NB4 (cell line): ENCODE data around the gene LGALS4.

Experiments
- DNase-seq: peaks from one replicate; pipeline ENCODE4 v3.0.0; 2010; ENCODE audit warnings: low read depth
- H3K4me3 ChIP-seq: one replicate; pipeline ENCODE4 v1.5.1; 2011; ENCODE audit warnings: mild to moderate bottlenecking, low read depth, low read length, moderate library complexity
- MYC ChIP-seq: IDR thresholded peaks from 2 replicates; pipeline ENCODE4 v1.6.1; 2011; ENCODE audit warnings: low read depth, low read length
- POLR2A ChIP-seq: IDR thresholded peaks from 2 replicates; pipeline ENCODE4 v1.6.1; 2011; ENCODE audit warnings: mild to moderate bottlenecking; ENCODE audit not compliant: insufficient read length; ENCODE audit errors: extremely low read depth
- TF ChIP-seq, protein P1 (sequence below): IDR thresholded peaks from 2 replicates; pipeline ENCODE4 v1.6.1; 2011; ENCODE audit warnings: low read depth, low read length
- TF ChIP-seq, protein P2 (sequence below): IDR thresholded peaks from one replicate; pipeline ENCODE4 v1.5.1; 2012; ENCODE audit warnings: low read depth, low read length

The LGALS4 gene

DNA sequence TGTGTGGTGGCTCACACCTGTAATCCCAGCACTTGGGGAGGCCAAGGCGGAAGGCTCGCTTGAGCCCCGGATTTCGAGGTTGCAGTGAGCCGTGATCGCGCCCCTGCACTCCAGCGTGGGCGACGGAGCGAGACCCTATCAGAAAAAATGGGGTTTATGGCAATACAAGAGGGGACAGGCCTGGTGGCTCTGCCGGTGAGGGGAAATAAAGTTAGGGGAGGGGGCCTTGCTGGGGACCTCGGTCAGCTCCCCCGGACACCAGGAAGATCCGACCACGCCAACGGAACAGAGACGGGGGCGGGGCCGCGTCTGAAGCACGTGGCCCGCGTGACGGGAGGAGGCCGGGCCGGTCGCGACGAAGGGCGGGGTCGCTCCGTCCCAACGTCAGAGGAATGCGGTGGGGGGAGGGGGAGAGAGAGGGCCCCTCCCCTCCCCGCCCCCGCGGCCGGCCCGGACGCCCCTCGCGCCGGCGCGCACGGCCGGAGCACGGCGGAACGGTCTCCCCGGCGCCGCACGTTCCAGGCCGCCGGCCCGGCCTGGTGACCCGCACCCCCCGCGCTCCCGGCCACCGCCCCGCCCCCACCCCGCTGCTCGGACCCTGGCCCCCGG is 39.0 kb upstream of the LGALS4 start:
- DNase-seq, result peak; percentile 92
- TF ChIP-seq, protein P1, sequence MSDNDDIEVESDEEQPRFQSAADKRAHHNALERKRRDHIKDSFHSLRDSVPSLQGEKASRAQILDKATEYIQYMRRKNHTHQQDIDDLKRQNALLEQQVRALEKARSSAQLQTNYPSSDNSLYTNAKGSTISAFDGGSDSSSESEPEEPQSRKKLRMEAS, result peak; percentile 99
- TF ChIP-seq POLR2A (peak; percentile 55), MYC (peak; percentile 95)
- TF ChIP-seq, protein P2, sequence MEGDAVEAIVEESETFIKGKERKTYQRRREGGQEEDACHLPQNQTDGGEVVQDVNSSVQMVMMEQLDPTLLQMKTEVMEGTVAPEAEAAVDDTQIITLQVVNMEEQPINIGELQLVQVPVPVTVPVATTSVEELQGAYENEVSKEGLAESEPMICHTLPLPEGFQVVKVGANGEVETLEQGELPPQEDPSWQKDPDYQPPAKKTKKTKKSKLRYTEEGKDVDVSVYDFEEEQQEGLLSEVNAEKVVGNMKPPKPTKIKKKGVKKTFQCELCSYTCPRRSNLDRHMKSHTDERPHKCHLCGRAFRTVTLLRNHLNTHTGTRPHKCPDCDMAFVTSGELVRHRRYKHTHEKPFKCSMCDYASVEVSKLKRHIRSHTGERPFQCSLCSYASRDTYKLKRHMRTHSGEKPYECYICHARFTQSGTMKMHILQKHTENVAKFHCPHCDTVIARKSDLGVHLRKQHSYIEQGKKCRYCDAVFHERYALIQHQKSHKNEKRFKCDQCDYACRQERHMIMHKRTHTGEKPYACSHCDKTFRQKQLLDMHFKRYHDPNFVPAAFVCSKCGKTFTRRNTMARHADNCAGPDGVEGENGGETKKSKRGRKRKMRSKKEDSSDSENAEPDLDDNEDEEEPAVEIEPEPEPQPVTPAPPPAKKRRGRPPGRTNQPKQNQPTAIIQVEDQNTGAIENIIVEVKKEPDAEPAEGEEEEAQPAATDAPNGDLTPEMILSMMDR, result no peak

DNA sequence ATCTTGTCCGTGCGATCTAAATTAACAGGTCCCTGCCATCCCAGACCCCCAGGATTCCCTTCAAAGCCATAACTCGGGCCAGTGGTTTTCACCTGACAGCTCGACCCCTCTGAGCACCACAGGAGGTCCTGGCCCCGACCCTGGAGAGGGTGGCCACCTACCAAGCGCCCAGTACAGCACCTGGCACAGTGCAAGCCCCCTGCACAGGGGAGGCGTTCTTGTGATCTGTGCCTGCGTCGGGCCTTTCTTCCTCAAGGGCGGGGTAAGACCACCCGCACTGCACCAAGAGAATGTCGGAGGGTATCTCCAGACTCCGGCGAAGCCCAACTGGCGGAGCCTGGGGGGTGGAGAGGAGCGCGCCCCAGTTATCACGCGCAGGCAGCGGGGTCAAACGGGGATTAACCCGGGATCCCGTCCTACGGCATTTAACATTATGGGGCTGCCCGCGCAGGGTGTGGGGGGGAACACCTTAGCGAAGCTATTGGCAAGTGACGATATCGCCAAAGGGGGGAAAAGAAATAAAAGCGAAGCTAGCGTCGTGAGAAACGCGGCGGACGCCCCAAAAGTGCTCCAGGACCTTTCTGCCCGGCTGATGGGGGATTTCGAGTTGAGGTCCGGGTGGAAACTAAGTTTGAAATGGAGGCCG is 38.4 kb upstream of the LGALS4 start:
- DNase-seq, result no peak
- TF ChIP-seq POLR2A (no peak), MYC (no peak)
- TF ChIP-seq, protein P1, result no peak
- TF ChIP-seq, protein P2, result no peak
- H3K4me3 ChIP-seq, result peak overlapping the region; percentile 57

More for the DNA sequence above, 39.0 kb upstream of the LGALS4 start:
- peak overlapping the region; percentile 76 for H3K4me3 ChIP-seq

DNA sequence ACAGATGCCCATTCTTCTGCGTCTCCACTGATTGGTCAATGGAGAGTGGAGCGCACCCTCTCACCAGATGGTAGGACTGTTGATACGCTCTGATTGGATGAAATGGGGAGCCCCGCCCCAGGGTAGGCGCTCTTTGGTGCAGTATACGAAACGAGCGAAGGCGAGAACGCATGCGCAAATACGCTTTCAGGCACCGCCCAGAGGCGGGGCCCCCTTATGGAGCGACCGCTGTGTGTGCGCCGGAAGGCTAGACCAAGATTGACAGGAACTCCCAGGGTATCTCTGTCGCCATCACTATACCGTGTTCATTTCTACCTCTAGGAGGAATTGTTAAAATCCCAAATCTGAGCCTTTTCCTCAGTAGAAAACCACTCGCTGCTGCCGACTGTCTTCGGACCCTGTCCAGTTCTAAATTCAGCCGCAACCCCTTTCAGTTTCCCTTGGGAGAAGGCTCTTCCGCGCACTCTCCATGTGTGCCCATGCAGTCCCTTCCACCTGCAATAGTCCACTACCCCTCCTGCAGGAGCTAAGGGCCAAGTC is 37.8 kb upstream of the LGALS4 start:
- DNase-seq, result peak; percentile 99
- TF ChIP-seq, protein P1, result peak; percentile 30; the same call in 1 of the 2 replicates
- TF ChIP-seq MYC (peak; percentile 9; the same call in 1 of the 2 replicates), POLR2A (peak; percentile 67)
- TF ChIP-seq, protein P2, result no peak
- peak overlapping the region; percentile 57 for H3K4me3 ChIP-seq

DNA sequence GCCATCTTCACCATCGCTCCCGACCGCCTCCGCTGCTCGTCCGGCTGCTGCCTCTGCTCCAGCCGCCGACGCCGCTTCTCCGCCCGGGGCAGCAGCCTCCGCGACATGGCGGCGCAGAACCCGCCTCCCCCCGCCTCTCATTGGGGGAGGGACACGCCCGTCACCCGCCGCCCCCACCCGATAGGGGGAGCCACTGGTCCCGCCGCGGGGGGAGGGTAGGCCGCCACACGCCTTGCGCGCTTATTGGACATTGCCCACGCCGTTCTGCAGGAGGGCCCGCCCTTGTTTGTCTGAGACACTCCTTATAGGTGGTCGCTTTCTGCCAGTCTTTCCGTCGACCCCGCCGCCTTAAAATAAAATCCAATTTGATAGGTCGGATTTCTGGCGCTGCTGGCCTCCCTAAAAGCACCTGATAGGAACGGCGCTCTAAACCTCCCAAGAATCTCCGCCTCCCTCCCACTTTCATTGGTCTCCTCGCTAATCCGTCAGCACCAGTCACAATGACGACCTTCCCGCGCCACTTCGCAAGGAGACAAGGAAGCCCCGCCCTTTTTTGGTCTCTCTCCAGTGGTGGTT is 37.2 kb upstream of the LGALS4 start, which contains the start of gene HNRNPL:
Gene HNRNPL, minus strand, starts transcription at position 127 of the 576 bp plus-strand sequence. Its CDS starts 20 bp downstream, at position 107.
- no peak for DNase-seq
- TF ChIP-seq POLR2A, result peak; percentile 65
- TF ChIP-seq, protein P2, result no peak

DNA sequence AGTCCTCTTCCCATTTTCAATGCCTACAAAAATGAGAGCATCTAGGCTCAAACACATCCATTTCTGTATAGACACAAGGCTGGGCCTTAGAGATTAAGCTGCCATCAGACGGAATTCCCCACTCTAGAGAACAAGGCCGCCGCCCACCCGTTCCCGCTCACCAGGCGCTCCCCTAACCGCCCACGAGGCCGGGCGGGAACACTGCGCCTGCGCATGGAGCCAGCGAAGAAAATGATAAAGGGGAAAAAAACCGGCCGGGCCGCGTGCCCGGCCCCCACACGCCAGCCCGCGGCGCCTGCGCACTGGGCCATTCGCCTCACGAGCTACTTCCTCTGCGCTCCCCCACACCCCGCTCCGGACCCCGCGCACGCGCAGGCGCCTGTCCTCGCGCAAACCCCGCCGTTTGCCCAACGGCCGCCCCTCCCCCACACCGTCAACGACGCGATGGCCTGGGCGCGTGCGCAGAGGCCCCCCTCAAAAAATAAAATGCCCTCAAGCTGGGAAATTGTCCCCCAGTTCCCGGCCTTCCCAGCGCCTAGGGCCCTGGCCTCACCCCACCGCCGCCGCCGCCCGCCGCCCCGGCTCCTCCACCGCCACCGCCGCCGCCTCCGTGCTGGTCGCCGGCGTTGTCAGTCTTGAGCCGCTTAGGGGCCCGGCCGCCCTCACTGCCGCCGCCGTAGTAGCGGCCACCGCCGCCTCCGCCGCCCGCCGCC is 36.6 kb upstream of the LGALS4 start:
- TF ChIP-seq, protein P2, result no peak
- TF ChIP-seq POLR2A (no peak), MYC (peak; percentile 85)
- TF ChIP-seq, protein P1, result peak; percentile 91
- DNase-seq, result peak; percentile 90
- peak overlapping the region; percentile 93 for H3K4me3 ChIP-seq

More for the DNA sequence above, 37.2 kb upstream of the LGALS4 start, which contains the start of gene HNRNPL:
- H3K4me3 ChIP-seq, result peak within 1 kb of the TSS; percentile 93
